Measurements from ENCODE around the gene MRPS30.
A peak's percentile ranks its signal among the peaks of the same experiment; 100 is the strongest.
"Not testable (repeated sequence)": the region's sequence is repeated elsewhere in the genome, so short reads cannot be mapped to it uniquely, and the experiment has no call there.

The MRPS30 gene

DNA sequence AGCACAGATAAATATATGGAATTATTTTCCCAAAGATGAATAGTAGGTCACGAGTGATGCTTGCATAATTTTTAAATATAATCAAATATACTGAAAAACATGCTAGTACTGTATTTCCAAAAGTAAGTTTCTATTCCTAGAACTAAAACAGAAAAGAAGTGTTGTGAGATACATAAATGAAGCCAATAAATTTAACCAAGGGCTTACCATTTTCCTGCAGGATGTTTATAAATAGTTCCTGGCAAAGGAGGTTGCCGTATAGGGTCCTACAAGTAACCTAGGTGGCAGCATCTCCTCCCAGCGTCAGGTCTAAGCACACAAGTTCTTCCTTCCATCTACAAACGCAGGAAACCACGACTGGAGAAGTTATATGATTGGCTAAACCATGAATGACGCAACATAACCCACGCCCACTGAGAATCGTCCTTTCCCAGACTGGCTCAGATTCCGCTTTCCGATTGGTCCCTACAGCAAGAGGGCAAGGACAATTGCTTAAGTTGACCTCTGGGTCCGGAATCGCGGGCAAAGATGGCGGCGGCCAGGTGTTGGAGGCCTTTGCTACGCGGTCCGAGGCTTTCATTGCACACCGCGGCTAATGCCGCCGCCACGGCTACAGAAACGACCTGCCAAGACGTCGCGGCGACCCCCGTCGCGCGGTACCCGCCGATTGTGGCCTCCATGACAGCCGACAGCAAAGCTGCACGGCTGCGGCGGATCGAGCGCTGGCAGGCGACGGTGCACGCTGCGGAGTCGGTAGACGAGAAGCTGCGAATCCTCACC, at the start of gene MRPS30:
Gene MRPS30, plus strand, starts transcription at position 513 of the 780 bp plus-strand sequence. Its CDS starts 16 bp downstream, at position 529.
- no peaks in the 10 kb centered on the region for H3K4me1 ChIP-seq (ENCODE audit: control insufficient read depth, insufficient read depth, low read length)
- no CpG with 5 or more reads among the region's 47 CpGs for WGBS (ENCODE audit: insufficient coverage, insufficient read length)
- no peaks in the 10 kb centered on the region for H3K36me3 ChIP-seq (ENCODE audit: control insufficient read depth, insufficient read depth, low read length)
- no peaks in the 10 kb centered on the region for H3K9me3 ChIP-seq (ENCODE audit: control insufficient read depth, insufficient read depth, low read length)
- DNase-seq (ENCODE audit: low read depth, low spot score) = peak; percentile 99
- H3K27ac ChIP-seq (ENCODE audit: low read length) = no peak within 1 kb of the TSS
- no peaks in the 10 kb centered on the region for H3K27me3 ChIP-seq (ENCODE audit: control insufficient read depth, insufficient read depth, low read length)
- peak within 1 kb of the TSS; percentile 98 for H3K4me3 ChIP-seq (ENCODE audit: low read length)

- Histone ChIP-seq H3K4me3 (ENCODE audit: low read length) (no peak overlapping the region), H3K27ac (ENCODE audit: low read length) (no peak overlapping the region), H3K36me3 (ENCODE audit: control insufficient read depth, insufficient read depth, low read length) (no peaks in the 10 kb centered on the region), H3K9me3 (ENCODE audit: control insufficient read depth, insufficient read depth, low read length) (no peaks in the 10 kb centered on the region), H3K4me1 (ENCODE audit: control insufficient read depth, insufficient read depth, low read length) (no peaks in the 10 kb centered on the region), H3K27me3 (ENCODE audit: control insufficient read depth, insufficient read depth, low read length) (no peaks in the 10 kb centered on the region)
- no CpG with 5 or more reads among the region's 2 CpGs for WGBS (ENCODE audit: insufficient coverage, insufficient read length)
- DNase-seq (ENCODE audit: low read depth, low spot score) = no peak
Observed at GRCh38 chr5:44769200-44769876, 39.4 kb upstream of the MRPS30 start.

- no CpG with 5 or more reads among the region's 5 CpGs for WGBS (ENCODE audit: insufficient coverage, insufficient read length)
- no peaks in the 10 kb centered on the region for H3K27me3 ChIP-seq (ENCODE audit: control insufficient read depth, insufficient read depth, low read length)
- no peaks in the 10 kb centered on the region for H3K36me3 ChIP-seq (ENCODE audit: control insufficient read depth, insufficient read depth, low read length)
- DNase-seq (ENCODE audit: low read depth, low spot score) = no peak
- H3K9me3 ChIP-seq (ENCODE audit: control insufficient read depth, insufficient read depth, low read length) = no peaks in the 10 kb centered on the region
- no peaks in the 10 kb centered on the region for H3K4me1 ChIP-seq (ENCODE audit: control insufficient read depth, insufficient read depth, low read length)
- no peak overlapping the region for H3K27ac ChIP-seq (ENCODE audit: low read length)
- no peak overlapping the region for H3K4me3 ChIP-seq (ENCODE audit: low read length)
Observed at GRCh38 chr5:44769877-44770209, 38.9 kb upstream of the MRPS30 start.

GRCh38 chr5:44770780-44771717, 37.7 kb upstream of the MRPS30 start:
- Histone ChIP-seq H3K27ac (ENCODE audit: low read length) (no peak overlapping the region), H3K4me3 (ENCODE audit: low read length) (no peak overlapping the region), H3K36me3 (ENCODE audit: control insufficient read depth, insufficient read depth, low read length) (no peaks in the 10 kb centered on the region), H3K4me1 (ENCODE audit: control insufficient read depth, insufficient read depth, low read length) (no peaks in the 10 kb centered on the region), H3K9me3 (ENCODE audit: control insufficient read depth, insufficient read depth, low read length) (no peaks in the 10 kb centered on the region), H3K27me3 (ENCODE audit: control insufficient read depth, insufficient read depth, low read length) (no peaks in the 10 kb centered on the region)
- no peak for DNase-seq (ENCODE audit: low read depth, low spot score)
- WGBS (ENCODE audit: insufficient coverage, insufficient read length) = no CpG with 5 or more reads among the region's 6 CpGs

DNA sequence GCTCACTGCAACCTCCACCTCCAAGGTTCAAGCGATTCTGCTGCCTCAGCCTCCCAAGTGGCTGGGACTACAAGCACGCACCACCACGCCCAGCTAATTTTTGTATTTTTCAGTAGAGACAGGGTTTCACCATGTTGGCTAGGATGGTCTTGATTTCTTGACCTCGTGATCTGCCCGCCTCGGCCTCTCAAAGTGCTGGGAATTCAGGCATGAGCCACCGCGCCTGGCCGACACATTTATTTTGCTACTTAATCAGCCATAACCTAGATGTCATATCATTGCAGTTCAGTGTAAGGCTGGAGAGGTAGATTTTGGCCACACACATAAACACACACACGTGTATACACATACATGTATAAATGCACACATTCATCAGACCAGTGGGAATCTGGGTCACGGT, 36.4 kb upstream of the MRPS30 start:
- H3K4me1 ChIP-seq (ENCODE audit: control insufficient read depth, insufficient read depth, low read length); H3K27ac ChIP-seq (ENCODE audit: low read length); H3K9me3 ChIP-seq (ENCODE audit: control insufficient read depth, insufficient read depth, low read length); H3K27me3 ChIP-seq (ENCODE audit: control insufficient read depth, insufficient read depth, low read length); H3K36me3 ChIP-seq (ENCODE audit: control insufficient read depth, insufficient read depth, low read length); H3K4me3 ChIP-seq (ENCODE audit: low read length); DNase-seq (ENCODE audit: low read depth, low spot score): not testable (repeated sequence)
- no CpG with 5 or more reads among the region's 11 CpGs for WGBS (ENCODE audit: insufficient coverage, insufficient read length)

DNA sequence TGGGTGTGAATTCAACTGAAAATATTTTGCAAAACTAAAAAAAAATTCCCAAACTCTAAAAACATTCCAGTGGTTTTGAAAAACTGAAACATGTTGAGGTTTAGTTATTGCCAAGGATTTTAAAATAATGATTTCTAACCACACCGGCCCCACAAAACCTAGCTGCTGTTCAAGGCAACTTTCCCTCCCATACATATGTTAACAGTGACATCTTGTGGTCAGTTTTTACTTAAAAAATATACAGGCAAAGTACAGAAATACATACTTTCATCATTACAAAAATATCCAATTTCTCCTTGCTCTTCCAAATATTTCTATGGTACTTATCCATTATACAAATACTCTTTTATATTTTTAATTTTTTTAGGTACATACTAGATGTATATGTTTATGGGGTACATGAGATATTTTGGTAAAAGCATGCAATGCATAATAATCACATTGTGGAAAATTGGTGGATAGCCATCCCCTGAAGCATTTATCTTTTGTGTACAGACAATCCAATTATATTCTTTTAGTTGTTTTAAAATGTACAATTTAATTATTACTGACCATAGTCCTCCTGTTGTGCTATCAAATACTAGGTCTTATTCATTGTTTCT, 34.4 kb upstream of the MRPS30 start:
- DNase-seq (ENCODE audit: low read depth, low spot score) = peak; percentile 4
- no peaks in the 10 kb centered on the region for H3K36me3 ChIP-seq (ENCODE audit: control insufficient read depth, insufficient read depth, low read length)
- H3K27me3 ChIP-seq (ENCODE audit: control insufficient read depth, insufficient read depth, low read length) = no peaks in the 10 kb centered on the region
- H3K9me3 ChIP-seq (ENCODE audit: control insufficient read depth, insufficient read depth, low read length) = no peaks in the 10 kb centered on the region
- no peak overlapping the region for H3K27ac ChIP-seq (ENCODE audit: low read length)
- no peak overlapping the region for H3K4me3 ChIP-seq (ENCODE audit: low read length)
- no peaks in the 10 kb centered on the region for H3K4me1 ChIP-seq (ENCODE audit: control insufficient read depth, insufficient read depth, low read length)
- WGBS (ENCODE audit: insufficient coverage, insufficient read length) = no CpG with 5 or more reads among the region's 1 CpG

- Histone ChIP-seq H3K9me3 (ENCODE audit: control insufficient read depth, insufficient read depth, low read length) (no peaks in the 10 kb centered on the region), H3K4me3 (ENCODE audit: low read length) (no peak overlapping the region), H3K36me3 (ENCODE audit: control insufficient read depth, insufficient read depth, low read length) (no peaks in the 10 kb centered on the region), H3K4me1 (ENCODE audit: control insufficient read depth, insufficient read depth, low read length) (no peaks in the 10 kb centered on the region), H3K27me3 (ENCODE audit: control insufficient read depth, insufficient read depth, low read length) (no peaks in the 10 kb centered on the region), H3K27ac (ENCODE audit: low read length) (no peak overlapping the region)
- DNase-seq (ENCODE audit: low read depth, low spot score) = no peak
- no CpG with 5 or more reads among the region's 4 CpGs for WGBS (ENCODE audit: insufficient coverage, insufficient read length)
Observed at GRCh38 chr5:44779167-44779566, 29.6 kb upstream of the MRPS30 start.

DNA sequence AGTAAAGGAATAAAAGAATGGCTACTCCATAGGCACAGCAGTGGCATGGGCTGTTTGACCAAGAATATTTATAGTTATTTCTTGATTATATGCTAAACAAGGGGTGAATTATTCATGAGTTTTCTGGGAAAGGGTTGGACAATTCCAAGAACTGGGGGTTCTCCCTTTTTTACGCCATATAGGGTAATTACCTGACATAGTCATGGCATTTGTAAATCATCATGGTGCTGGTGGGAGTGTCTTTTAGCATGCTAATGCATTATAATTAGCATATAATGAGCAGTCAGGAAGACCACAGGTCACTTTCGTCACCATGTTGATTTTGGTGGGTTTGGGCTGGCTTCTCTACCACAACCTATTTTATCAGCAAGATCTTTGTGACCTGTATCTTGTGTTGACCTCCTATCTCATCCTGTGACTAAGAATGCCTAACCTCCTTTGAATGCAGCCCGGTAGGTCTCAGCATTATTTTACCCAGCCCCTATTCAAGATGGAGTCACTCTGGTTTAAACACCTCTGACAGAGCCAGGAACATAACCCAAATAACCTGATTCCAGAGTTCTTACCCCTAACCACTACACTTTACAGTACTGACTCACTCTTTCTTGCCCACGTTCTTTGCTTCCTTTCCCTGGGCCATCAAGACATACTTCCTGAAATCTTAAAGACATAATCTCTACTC, 25.0 kb upstream of the MRPS30 start:
- Histone ChIP-seq H3K27ac (ENCODE audit: low read length) (no peak overlapping the region), H3K27me3 (ENCODE audit: control insufficient read depth, insufficient read depth, low read length) (no peaks in the 10 kb centered on the region), H3K4me1 (ENCODE audit: control insufficient read depth, insufficient read depth, low read length) (no peaks in the 10 kb centered on the region), H3K36me3 (ENCODE audit: control insufficient read depth, insufficient read depth, low read length) (no peaks in the 10 kb centered on the region), H3K9me3 (ENCODE audit: control insufficient read depth, insufficient read depth, low read length) (no peaks in the 10 kb centered on the region), H3K4me3 (ENCODE audit: low read length) (no peak overlapping the region)
- no peak for DNase-seq (ENCODE audit: low read depth, low spot score)
- WGBS (ENCODE audit: insufficient coverage, insufficient read length) = no CpG with 5 or more reads among the region's 4 CpGs

GRCh38 chr5:44787731-44788130, 21.0 kb upstream of the MRPS30 start:
- Histone ChIP-seq H3K27ac (ENCODE audit: low read length) (no peak overlapping the region), H3K4me3 (ENCODE audit: low read length) (no peak overlapping the region), H3K4me1 (ENCODE audit: control insufficient read depth, insufficient read depth, low read length) (no peaks in the 10 kb centered on the region), H3K27me3 (ENCODE audit: control insufficient read depth, insufficient read depth, low read length) (no peaks in the 10 kb centered on the region), H3K36me3 (ENCODE audit: control insufficient read depth, insufficient read depth, low read length) (no peaks in the 10 kb centered on the region), H3K9me3 (ENCODE audit: control insufficient read depth, insufficient read depth, low read length) (no peaks in the 10 kb centered on the region)
- DNase-seq (ENCODE audit: low read depth, low spot score) = no peak
- WGBS (ENCODE audit: insufficient coverage, insufficient read length) = 91% methylated on average over 1 of the region's 3 CpGs

All from iPS DF 6.9 (cell line).